ENCODE results near the gene HLA-DQB2.
"Not testable (repeated sequence)": the region's sequence is repeated elsewhere in the genome, so short reads cannot be mapped to it uniquely, and the experiment has no call there.

The HLA-DQB2 gene

GRCh38 chr6:32774426-32774825 lies 11.1 kb upstream of the HLA-DQB2 start:
- H3K4me1 Mint-ChIP-seq (ENCODE audit: low read depth): peaks cover 4% of the 10 kb centered on the region
- H3K27ac Mint-ChIP-seq: no peak overlapping the region
- no peaks in the 10 kb centered on the region for H3K9me3 Mint-ChIP-seq
- no peaks in the 10 kb centered on the region for H3K36me3 Mint-ChIP-seq (ENCODE audit: low read depth)
- no peak overlapping the region for H3K4me3 Mint-ChIP-seq
- peaks cover 35% of the 10 kb centered on the region for H3K27me3 Mint-ChIP-seq

GRCh38 chr6:32772656-32773055 lies 9.3 kb upstream of the HLA-DQB2 start:
- Mint-ChIP-seq H3K4me1 (ENCODE audit: low read depth) (peaks cover 4% of the 10 kb centered on the region), H3K27ac (no peak overlapping the region), H3K36me3 (ENCODE audit: low read depth) (no peaks in the 10 kb centered on the region), H3K27me3 (peaks cover 50% of the 10 kb centered on the region), H3K4me3 (no peak overlapping the region), H3K9me3 (no peaks in the 10 kb centered on the region)

- Mint-ChIP-seq H3K27ac (no peak overlapping the region), H3K4me3 (no peak overlapping the region), H3K27me3 (peaks cover 46% of the 10 kb centered on the region), H3K9me3 (no peaks in the 10 kb centered on the region), H3K4me1 (ENCODE audit: low read depth) (no peaks in the 10 kb centered on the region), H3K36me3 (ENCODE audit: low read depth) (no peaks in the 10 kb centered on the region)
Observed at GRCh38 chr6:32764048-32764447, 716 bp upstream of the HLA-DQB2 start.

- H3K4me3 Mint-ChIP-seq: no peak overlapping the region
- H3K27ac Mint-ChIP-seq: no peak overlapping the region
- H3K4me1 Mint-ChIP-seq (ENCODE audit: low read depth): no peaks in the 10 kb centered on the region
- no peaks in the 10 kb centered on the region for H3K9me3 Mint-ChIP-seq
- H3K36me3 Mint-ChIP-seq (ENCODE audit: low read depth): no peaks in the 10 kb centered on the region
- peaks cover 31% of the 10 kb centered on the region for H3K27me3 Mint-ChIP-seq
Observed at GRCh38 chr6:32761548-32761947, 1.8 kb downstream of the HLA-DQB2 start.

GRCh38 chr6:32761072-32761471 lies 2.3 kb downstream of the HLA-DQB2 start:
- no peaks in the 10 kb centered on the region for H3K36me3 Mint-ChIP-seq (ENCODE audit: low read depth)
- peak overlapping the region; percentile 57 for H3K4me3 Mint-ChIP-seq
- no peak overlapping the region for H3K27ac Mint-ChIP-seq
- H3K4me1 Mint-ChIP-seq (ENCODE audit: low read depth): no peaks in the 10 kb centered on the region
- H3K9me3 Mint-ChIP-seq: no peaks in the 10 kb centered on the region
- H3K27me3 Mint-ChIP-seq: peaks cover 31% of the 10 kb centered on the region

GRCh38 chr6:32759669-32760068 lies 3.7 kb downstream of the HLA-DQB2 start:
- no peaks in the 10 kb centered on the region for H3K36me3 Mint-ChIP-seq (ENCODE audit: low read depth)

GRCh38 chr6:32752580-32752979 lies 10.8 kb downstream of the HLA-DQB2 start:
- no peak overlapping the region for H3K4me3 Mint-ChIP-seq
- no peak overlapping the region for H3K27ac Mint-ChIP-seq
- H3K9me3 Mint-ChIP-seq: no peaks in the 10 kb centered on the region
- H3K36me3 Mint-ChIP-seq (ENCODE audit: low read depth): no peaks in the 10 kb centered on the region
- H3K4me1 Mint-ChIP-seq (ENCODE audit: low read depth): no peaks in the 10 kb centered on the region
- H3K27me3 Mint-ChIP-seq: peaks cover 34% of the 10 kb centered on the region

More at GRCh38 chr6:32759669-32760068, 3.7 kb downstream of the HLA-DQB2 start:
- Mint-ChIP-seq H3K9me3 (no peaks in the 10 kb centered on the region), H3K4me1 (ENCODE audit: low read depth) (no peaks in the 10 kb centered on the region), H3K27me3 (peaks cover 35% of the 10 kb centered on the region), H3K27ac (no peak overlapping the region), H3K4me3 (no peak overlapping the region)

GRCh38 chr6:32745649-32746048 lies 17.7 kb downstream of the HLA-DQB2 start:
- not testable (repeated sequence) for H3K27ac Mint-ChIP-seq; H3K4me1 Mint-ChIP-seq (ENCODE audit: low read depth); H3K4me3 Mint-ChIP-seq; H3K36me3 Mint-ChIP-seq (ENCODE audit: low read depth); H3K9me3 Mint-ChIP-seq
- H3K27me3 Mint-ChIP-seq: peaks cover 33% of the 10 kb centered on the region

- Mint-ChIP-seq H3K27me3 (peaks cover 35% of the 10 kb centered on the region), H3K27ac (no peak overlapping the region), H3K4me3 (no peak overlapping the region), H3K4me1 (ENCODE audit: low read depth) (no peaks in the 10 kb centered on the region), H3K36me3 (ENCODE audit: low read depth) (no peaks in the 10 kb centered on the region), H3K9me3 (no peaks in the 10 kb centered on the region)
Observed at GRCh38 chr6:32744776-32745175, 18.6 kb downstream of the HLA-DQB2 start.

GRCh38 chr6:32742374-32742773 lies 21.0 kb downstream of the HLA-DQB2 start:
- H3K27me3 Mint-ChIP-seq: peaks cover 36% of the 10 kb centered on the region
- no peak overlapping the region for H3K4me3 Mint-ChIP-seq
- H3K4me1 Mint-ChIP-seq (ENCODE audit: low read depth): no peaks in the 10 kb centered on the region
- no peak overlapping the region for H3K27ac Mint-ChIP-seq
- H3K9me3 Mint-ChIP-seq: no peaks in the 10 kb centered on the region
- no peaks in the 10 kb centered on the region for H3K36me3 Mint-ChIP-seq (ENCODE audit: low read depth)

GRCh38 chr6:32741031-32741960 lies 22.0 kb downstream of the HLA-DQB2 start, which contains the start of gene HLA-DQA2:
Gene HLA-DQA2, plus strand, starts transcription at chr6:32741391. Its CDS starts 53 bp downstream, at chr6:32741444.
- H3K36me3 Mint-ChIP-seq (ENCODE audit: low read depth): no peaks in the 10 kb centered on the region
- no peaks in the 10 kb centered on the region for H3K4me1 Mint-ChIP-seq (ENCODE audit: low read depth)
- no peak within 1 kb of the TSS for H3K27ac Mint-ChIP-seq
- H3K9me3 Mint-ChIP-seq: no peaks in the 10 kb centered on the region
- H3K4me3 Mint-ChIP-seq: no peak within 1 kb of the TSS
- H3K27me3 Mint-ChIP-seq: peaks cover 39% of the 10 kb centered on the region

GRCh38 chr6:32738126-32738525 lies 25.2 kb downstream of the HLA-DQB2 start:
- Mint-ChIP-seq H3K36me3 (ENCODE audit: low read depth) (no peaks in the 10 kb centered on the region), H3K4me1 (ENCODE audit: low read depth) (no peaks in the 10 kb centered on the region), H3K27ac (no peak overlapping the region), H3K27me3 (peaks cover 29% of the 10 kb centered on the region), H3K9me3 (no peaks in the 10 kb centered on the region), H3K4me3 (no peak overlapping the region)

- Mint-ChIP-seq H3K27ac (no peak overlapping the region), H3K4me1 (ENCODE audit: low read depth) (no peaks in the 10 kb centered on the region), H3K4me3 (no peak overlapping the region), H3K27me3 (peaks cover 29% of the 10 kb centered on the region), H3K36me3 (ENCODE audit: low read depth) (no peaks in the 10 kb centered on the region), H3K9me3 (no peaks in the 10 kb centered on the region)
Observed at GRCh38 chr6:32718879-32719278, 44.5 kb downstream of the HLA-DQB2 start.

GRCh38 chr6:32716396-32716795 lies 46.9 kb downstream of the HLA-DQB2 start:
- Mint-ChIP-seq H3K4me1 (ENCODE audit: low read depth) (no peaks in the 10 kb centered on the region), H3K36me3 (ENCODE audit: low read depth) (no peaks in the 10 kb centered on the region), H3K4me3 (no peak overlapping the region), H3K9me3 (no peaks in the 10 kb centered on the region), H3K27ac (no peak overlapping the region), H3K27me3 (peaks cover 19% of the 10 kb centered on the region)

- Mint-ChIP-seq H3K36me3 (ENCODE audit: low read depth) (no peaks in the 10 kb centered on the region), H3K4me3 (no peak overlapping the region), H3K4me1 (ENCODE audit: low read depth) (no peaks in the 10 kb centered on the region), H3K27me3 (peaks cover 5% of the 10 kb centered on the region), H3K9me3 (no peaks in the 10 kb centered on the region), H3K27ac (no peak overlapping the region)
Observed at GRCh38 chr6:32713241-32713640, 50.1 kb downstream of the HLA-DQB2 start.

GRCh38 chr6:32709625-32710024 lies 53.7 kb downstream of the HLA-DQB2 start:
- Mint-ChIP-seq H3K27ac (no peak overlapping the region), H3K36me3 (ENCODE audit: low read depth) (no peaks in the 10 kb centered on the region)

More at GRCh38 chr6:32709625-32710024, 53.7 kb downstream of the HLA-DQB2 start:
- peaks cover 4% of the 10 kb centered on the region for H3K27me3 Mint-ChIP-seq
- peaks cover 5% of the 10 kb centered on the region for H3K4me1 Mint-ChIP-seq (ENCODE audit: low read depth)
- no peak overlapping the region for H3K4me3 Mint-ChIP-seq
- peaks cover 4% of the 10 kb centered on the region for H3K9me3 Mint-ChIP-seq

Measured in stimulated activated naive CD8-positive, alpha-beta T cell treated with anti-CD3 and anti-CD28 coated beads, Interleukin-15, Interleukin-2, amounts not matched to agents 100 ng/mL and 50 ng/mL, for 24 hours (primary cell).